HL-60 (cell line): ENCODE data around the gene EPSTI1.

Experiments
- CTCF ChIP-seq: IDR thresholded peaks from one replicate; pipeline ENCODE4 v1.5.1; 2011; ENCODE audit warnings: low read length, control low read depth, inconsistent platforms; ENCODE audit not compliant: insufficient read depth
- POLR2AphosphoS5 ChIP-seq: IDR thresholded peaks from 2 replicates; pipeline ENCODE4 v1.6.1; 2012; ENCODE audit warnings: low read depth
- REST ChIP-seq: IDR thresholded peaks from 2 replicates; pipeline ENCODE4 v1.6.1; 2012; ENCODE audit warnings: low read depth; ENCODE audit not compliant: insufficient replicate concordance
- SPI1 ChIP-seq: IDR thresholded peaks from 2 replicates; pipeline ENCODE4 v1.6.1; 2012; ENCODE audit warnings: low read depth, mild to moderate bottlenecking, borderline replicate concordance

- TF ChIP-seq CTCF (no peak), POLR2AphosphoS5 (no peak), REST (no peak), SPI1 (no peak)
These were observed 49.4 kb upstream of the EPSTI1 start for GRCh38 chr13:43041369-43041921.
